NCI-H146 treated with DMSO at 0.1 percent for 48 hours (cell line): Measurements from ENCODE around the gene UGT1A3.
"Not testable (repeated sequence)": the region's sequence is repeated elsewhere in the genome, so short reads cannot be mapped to it uniquely, and the experiment has no call there.

Source experiments
- DNase-seq: peaks from one replicate; lab custom pipeline; 2025; ENCODE audit not compliant: unreplicated experiment; lab: John Stamatoyannopoulos, UW

The UGT1A3 gene

DNA sequence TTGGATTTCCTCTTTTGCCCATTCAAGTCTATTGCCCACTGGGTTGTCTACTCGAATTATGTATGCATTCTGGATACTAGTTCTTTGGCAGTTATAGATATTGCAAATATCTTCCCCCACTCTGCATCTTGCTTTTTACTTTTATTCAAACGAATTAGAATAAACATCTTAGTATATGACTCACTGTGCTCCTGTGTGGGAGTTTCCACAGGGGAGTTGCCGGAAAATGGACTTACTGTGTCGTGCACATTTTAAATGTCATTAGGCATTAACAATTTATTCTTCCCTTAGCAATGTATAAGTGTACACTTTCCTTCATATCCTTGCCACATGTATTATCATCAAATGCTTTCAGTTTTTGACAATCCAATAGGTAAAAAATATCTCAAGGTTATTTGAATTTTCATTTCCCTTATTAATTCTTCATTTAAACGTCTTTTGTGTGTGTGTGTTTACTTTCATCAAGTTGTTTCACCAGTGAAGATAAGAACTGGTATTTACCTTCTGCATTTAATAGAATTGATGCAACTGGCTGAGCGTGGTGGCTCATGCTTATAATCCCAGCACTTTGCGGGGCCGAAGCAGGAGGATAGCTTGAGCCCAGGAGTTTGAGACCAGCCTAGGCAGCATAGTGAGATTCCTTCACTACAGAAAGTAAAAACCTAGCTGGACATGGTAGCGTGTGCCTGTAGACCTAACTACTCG is 20.8 kb upstream of the UGT1A3 start:
- no peak for DNase-seq

DNA sequence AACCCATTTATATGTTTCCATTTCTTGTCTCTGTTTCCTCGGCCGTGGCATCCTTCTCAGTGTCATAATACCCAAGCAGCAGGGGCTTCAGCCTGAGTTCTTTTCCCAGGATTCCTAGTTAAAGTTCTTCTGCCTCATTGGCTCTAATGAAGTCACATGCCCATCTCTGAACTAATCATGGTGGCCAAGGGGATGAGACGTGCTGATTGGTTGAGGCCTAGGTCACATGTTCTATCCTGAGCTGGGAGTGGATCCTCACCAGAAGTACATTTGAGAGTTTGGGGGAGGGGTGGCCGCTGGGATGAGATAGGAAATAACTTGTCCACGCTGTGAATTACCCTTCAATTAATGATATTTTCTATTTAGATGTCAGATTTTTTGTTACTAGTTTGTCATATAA is 19.9 kb upstream of the UGT1A3 start:
- no peak for DNase-seq

DNA sequence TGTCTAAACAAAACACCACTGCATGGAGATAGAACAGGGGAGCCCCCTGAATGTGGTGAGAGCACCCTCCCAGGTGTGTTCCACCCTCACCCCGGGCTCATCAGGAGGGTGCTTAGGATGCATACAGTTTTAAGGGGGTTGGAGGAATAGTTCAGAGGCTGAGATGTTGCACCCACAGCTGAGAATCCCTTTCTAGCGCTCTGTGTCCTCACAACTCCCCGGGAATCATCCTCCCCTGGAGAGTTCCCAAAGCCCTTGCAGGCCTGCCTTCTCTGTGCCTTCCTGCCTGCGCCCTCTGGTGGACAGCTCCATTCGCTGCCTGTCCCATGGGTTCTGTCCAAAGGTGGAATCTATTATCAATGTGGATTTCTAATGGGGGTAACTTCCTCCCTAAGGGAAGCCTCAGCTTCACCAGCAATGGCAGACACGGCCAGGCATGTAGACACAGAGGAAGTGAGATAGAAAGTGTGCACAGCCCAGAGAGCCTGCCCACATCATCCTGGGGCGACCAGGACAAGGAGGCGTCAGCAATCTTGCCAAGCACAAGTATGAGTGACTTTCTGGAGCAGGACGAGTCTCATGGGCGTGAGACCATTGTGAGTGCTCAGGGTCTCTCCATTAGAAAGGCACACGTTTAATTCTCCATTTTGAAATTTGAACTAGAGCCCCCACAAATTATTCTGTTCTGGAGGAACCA is 17.4 kb upstream of the UGT1A3 start:
- no peak for DNase-seq

DNA sequence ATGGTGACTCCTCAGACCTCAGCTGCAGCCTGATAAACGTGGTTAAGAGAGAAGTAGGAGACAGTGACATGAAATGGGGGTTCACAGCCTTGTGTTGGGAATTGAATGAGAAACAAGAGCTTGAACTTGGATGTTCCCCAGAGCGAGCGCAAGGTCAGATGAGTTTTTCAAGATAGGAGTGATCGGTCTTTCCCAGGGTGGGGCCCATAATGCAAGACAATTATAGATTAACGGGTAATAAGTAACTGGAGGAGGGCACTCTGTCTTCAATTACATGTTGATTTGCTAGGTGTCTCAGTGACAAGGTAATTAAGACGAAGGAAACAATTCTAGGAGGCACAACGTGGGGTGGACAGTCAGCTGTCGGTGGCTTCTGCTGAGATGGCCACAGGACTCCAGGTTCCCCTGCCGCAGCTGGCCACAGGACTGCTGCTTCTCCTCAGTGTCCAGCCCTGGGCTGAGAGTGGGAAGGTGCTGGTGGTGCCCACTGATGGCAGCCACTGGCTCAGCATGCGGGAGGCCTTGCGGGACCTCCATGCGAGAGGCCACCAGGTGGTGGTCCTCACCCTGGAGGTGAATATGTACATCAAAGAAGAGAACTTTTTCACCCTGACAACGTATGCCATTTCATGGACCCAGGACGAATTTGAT is 16.1 kb upstream of the UGT1A3 start, which contains the start of gene UGT1A5:
Gene UGT1A5 (plus strand): TSS at position 297 of the 651 bp plus-strand sequence. CDS start 85 bp downstream, at position 382.
- no peak for DNase-seq

DNA sequence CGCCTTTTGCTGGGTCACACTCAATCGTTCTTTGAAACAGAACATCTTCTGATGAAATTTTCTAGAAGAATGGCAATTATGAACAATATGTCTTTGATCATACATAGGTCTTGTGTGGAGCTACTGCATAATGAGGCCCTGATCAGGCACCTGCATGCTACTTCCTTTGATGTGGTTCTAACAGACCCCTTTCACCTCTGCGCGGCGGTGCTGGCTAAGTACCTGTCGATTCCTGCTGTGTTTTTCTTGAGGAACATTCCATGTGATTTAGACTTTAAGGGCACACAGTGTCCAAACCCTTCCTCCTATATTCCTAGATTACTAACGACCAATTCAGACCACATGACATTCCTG is 15.6 kb upstream of the UGT1A3 start:
- DNase-seq = no peak

DNA sequence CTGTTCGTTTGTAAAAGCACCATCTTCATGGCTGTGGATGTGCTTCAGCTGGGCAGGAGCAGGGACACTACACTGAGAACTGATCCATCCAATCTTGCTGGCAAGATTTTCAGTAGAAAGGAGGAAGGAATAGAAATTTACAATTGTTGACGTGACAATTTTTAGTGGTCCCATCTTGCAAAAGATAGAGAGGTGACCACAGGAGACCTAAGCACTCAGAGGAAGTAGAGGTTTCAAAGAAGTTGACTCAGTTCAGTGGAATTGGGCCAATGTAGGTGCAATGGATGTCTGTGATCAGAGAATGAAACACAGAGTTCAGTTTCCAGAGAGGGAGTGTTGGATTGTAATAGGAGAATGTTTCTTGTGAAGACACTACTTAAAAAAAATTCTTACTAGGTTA is 14.7 kb upstream of the UGT1A3 start:
- DNase-seq = no peak

DNA sequence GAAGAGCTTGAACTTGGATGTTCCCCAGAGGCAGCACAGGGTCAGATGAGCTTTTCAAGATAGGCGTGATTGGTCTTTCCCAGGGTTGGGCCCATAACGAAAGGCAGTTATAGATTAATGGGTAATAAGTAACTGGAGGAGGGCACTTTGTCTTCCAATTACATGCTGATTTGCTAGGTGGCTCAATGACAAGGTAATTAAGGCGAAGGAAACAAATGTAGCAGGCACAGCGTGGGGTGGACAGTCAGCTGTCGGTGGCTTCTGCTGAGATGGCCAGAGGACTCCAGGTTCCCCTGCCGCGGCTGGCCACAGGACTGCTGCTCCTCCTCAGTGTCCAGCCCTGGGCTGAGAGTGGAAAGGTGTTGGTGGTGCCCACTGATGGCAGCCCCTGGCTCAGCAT is 10.3 kb upstream of the UGT1A3 start, which contains the start of gene UGT1A4:
Gene UGT1A4 (plus strand): TSS at position 185 of the 400 bp plus-strand sequence. CDS start 85 bp downstream, at position 270.
- DNase-seq = no peak

DNA sequence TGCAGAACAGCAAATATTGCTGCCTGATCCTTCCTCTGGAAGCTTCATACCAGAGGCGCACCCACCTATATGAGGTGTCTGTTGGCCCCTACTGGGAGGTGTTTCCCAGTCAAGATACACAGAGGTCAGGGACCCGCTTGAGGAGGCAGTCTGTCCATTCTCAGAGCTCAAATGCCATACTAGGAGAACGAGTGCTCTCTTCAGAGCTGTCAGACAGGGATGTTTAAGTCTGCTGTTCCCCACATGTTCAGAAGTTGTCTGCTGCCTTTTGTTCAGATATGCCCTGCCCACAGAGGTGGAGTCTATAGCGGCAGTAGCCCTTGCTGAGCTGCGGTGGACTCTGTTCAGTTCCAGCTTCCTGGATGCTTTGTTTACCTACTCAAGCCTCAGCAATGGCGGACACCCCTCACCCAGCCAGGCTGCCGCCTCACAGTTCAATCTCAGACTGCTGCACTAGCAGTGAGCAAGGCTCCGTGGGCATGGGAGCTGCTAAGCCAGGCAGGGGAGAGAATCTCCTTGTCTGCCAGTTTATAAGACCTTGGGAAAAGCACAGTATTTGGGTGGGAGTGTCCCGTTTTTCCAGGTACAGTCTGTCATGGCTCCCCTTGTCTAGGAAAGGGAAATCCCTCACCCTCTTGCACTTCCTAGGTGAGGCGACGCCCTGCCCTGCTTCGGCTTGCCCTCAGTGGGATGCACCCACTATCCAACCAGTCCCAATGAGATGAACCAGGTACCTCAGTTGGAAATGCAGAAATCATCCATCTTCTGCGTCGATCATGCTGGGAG is 8.2 kb downstream of the UGT1A3 start:
- not testable (repeated sequence) for DNase-seq

DNA sequence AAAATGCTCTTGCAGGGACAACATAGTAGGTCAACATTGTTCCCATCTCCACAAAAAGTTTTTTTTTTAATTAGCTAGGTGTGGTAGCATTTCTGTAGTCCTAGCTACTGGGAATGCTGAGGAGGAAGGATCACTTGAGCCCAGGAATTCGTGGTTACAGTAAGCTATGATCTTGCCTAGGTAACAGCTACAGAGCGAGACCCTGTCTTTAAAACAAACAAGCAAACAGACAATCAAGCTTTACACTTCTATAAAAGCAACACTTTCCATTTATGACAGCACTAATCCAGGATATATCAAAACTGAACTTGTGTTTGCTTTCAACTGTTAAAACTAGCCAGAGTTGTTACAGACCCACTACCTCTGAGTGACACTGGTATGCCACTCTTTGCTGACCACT is 12.0 kb downstream of the UGT1A3 start:
- no peak for DNase-seq

DNA sequence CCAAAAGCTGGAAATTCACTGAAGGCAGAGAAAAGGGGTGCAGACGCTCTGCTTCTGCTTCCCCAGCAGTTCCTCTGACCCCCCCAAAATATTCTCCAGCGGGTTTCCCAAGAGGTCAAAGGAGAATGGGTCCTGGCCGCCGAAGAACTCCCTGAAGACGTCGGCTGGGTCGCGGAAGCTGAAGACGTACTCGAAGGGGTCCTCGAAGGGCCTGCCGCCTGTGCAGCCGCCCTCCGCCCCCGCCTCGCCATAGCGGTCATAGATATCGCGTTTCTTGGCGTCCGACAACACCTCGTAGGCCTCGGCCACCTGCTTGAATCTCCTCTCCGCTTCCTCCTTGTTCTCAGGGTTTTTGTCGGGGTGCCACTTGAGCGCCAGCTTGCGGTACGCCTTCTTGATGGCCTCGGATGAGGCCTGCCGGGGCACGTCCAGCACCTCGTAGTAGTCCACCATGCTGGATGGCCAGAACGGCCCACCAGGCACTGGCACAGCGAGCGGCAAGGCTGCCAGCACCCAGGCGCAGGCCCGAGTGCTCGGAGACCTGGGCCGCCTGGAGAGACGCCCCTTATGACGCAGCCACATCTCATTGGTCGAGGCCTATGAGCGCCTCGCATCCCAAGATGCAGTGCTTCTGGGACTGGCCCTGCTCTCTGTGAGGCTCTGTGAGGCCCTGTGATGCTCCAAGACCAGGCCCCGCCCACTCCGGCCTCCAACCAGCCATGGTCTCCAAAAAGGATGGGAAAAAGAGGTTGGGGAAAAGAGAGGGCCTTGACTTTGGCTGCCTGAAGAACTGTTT is 14.8 kb downstream of the UGT1A3 start:
- no peak for DNase-seq

DNA sequence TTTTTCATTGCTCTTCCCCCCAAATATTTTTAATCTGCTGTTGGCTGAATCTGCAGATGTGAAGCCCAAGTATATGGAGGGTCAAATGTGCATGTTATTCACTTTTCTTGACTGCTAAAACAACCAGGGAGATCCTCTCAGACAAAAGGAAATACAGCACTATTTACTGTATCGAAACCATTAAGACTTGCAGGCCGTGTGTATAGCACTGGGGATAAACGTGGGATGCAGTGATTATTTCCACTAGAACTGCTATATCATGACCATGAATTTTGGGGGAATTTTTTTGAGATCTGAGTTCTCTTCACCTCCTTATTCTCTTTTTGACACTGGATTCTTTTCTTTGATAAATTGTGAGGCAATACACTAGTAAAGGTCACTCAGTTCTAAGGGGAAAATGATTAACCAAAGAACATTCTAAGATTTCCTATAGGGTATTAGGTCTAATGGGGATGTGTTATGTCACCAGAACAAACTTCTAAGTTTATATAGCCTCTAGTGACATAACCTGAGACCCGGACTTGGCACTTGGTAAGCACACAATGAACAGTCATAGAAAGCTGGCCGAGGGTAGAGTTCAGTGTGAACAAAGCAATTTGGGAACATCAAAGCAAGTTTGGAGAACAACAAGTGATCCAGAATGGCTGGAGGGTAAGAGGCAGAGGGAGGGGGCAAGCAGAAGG is 16.4 kb downstream of the UGT1A3 start:
- no peak for DNase-seq

DNA sequence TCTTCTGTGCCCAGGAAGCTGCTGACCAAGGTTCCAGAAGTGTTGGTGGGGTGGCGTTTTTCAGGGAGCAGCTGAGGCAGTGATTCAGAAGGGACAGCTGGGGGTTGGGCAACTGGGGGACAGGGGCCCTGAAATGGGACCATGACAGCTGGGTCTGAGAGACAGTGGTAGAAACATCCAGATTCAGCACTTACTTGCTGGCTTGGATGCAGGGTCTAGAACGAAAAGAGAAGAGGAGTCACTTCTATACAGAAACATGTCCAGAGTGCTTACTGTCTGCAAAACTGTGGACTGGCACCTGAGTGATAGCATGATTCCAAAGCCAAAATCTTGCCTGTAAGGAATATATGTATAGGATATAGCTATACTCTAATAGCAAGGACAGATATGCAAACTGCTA is 17.0 kb downstream of the UGT1A3 start:
- DNase-seq = not testable (repeated sequence)

DNA sequence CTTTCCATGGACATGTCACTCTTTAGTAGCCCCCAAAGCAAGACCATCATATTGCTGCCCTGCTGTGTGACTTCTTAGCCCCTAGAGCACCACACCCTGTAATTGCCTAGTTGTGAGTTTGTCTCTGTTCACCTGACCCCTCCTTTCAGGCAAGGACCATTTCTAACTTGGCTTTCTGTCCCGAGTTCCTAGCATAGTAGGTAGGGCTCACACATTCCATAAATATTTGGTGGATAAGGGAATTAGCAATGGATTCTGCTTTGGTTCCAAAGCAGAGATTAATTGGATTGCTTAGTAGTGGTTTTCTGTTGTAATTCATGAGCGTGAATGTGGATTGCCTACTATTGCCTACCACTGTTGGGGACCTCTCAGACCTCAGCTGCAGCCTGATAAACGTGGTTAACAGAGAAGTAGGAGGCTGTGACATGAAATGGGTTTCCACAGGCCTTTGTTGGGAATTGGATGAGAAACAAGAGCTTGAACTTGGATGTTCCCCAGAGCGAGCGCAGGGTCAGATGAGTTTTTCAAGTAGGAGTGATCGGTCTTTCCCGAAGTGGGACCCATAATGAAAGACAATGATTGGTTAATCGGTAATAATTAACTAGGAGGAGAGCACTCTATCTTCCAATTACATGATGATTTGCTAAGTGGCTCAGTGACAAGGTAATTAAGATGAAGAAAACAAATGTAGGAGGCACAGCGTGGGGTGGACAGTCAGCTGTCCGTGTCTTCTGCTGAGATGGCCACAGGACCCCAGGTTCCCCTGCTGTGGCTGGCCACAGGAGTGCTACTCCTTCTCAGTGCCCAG is 17.8 kb downstream of the UGT1A3 start:
- DNase-seq = no peak

DNA sequence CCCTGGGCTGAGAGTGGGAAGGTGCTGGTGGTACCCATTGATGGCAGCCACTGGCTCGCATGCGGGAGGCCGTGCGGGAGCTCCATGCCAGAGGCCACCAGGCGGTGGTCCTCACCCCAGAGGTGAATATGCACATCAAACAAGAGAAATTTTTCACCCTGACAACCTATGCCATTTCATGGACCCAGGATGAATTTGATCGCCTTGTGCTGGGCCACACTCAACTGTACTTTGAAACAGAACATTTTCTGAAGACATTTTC is 18.4 kb downstream of the UGT1A3 start:
- DNase-seq = no peak

DNA sequence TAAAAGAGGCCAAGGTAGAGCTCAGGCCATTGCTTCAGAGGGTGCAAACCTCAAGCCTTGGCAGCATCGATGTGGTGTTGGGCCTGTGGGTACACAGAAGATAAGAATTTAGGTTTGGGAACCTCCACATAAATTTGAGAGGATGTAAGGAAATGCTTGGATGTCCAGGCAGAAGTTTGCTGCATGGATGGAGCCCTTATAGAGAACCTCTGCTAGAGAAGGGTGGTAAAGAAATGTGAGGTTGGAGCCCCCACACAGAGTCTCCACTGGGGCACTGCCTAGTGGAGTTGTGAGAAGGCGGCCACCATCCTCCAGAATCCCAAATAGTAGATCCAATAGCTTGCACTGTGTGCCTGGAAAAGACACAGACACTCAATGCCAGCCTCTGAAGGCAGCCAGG is 21.8 kb downstream of the UGT1A3 start:
- DNase-seq = not testable (repeated sequence)

DNA sequence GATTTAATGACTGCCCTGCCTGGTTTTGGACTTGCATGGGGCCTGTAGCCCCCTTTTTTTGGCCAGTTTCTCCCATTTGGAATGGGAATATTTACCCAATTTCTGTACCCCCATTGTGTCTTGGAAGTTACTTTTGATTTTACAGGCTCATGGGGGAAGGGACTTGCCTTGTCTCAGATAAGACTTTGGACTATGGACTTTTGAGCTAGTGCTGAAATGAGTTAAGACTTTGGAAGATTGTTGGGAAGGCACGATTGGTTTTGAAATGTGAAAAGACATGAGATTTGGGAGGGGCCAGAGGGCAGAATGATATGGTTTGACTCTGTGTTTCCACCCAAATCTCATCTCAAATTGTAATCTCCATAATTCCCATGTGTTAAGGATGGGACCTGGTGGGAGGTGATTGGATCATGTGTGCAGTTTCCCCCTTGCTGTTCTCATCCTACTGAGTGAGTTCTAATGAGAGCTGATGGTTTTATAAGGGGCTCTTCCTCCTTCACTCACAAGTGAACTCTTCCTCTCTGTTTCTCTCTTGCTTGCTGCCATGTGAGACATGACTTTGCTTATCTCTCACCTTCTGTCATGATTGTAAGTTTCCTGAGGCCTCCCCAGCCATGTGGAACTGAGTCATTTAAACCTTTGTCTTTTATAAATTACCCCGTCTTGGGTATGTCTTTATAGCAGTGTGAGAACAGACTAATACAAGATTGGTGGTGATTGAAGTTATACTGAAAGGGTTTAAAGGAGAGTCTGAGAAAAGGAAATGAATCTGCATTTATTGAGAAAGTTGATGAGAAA is 22.6 kb downstream of the UGT1A3 start:
- DNase-seq = not testable (repeated sequence)

DNA sequence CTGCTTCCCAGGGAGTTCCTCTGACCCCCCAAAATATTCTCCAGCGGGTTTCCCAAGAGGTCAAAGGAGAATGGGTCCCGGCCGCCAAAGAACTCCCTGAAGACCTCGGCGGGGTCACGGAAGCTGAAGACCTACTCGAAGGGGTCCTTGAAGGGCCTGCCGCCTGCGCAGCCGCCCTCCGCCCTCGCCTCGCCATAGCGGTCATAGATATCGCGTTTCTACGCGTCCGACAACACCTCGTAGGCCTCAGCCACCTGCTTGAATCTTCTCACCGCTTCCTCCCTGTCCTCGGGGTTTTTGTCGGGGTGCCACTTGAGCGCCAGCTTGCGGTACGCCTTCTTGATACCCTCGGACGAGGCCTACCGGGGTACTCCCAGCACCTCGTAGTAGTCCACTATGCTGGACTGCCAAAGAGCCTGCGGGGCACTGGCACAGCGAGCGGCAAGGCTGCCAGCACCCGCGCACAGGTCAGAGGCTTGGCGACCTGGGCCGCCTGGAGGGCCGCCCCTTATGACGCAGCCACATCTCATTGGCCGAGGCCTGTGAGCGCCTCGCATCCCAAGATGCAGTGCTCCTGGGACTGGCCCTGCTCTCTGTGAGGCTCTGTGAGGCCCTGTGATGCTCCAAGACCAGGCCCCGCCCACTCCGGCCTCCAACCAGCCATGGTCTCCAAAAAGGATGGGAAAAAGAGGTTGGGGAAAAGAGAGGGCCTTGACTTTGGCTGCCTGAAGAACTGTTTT is 26.2 kb downstream of the UGT1A3 start:
- DNase-seq = no peak
